A549 (cell line): Measurements from ENCODE around the gene COMMD7.

Experiments used
- CEBPB ChIP-seq, 2 experiments: fragments of >200 bp in 1 of 2; sonication (Bioruptor Twin) in 1 of 2; formaldehyde crosslinking in 1 of 2; IDR thresholded peaks; 2 replicates each; pipeline ENCODE4 v1.6.1; 2012 to 2016
- CTCF ChIP-seq: fragments of >200 bp; sonication (Bioruptor Twin); formaldehyde crosslinking; IDR thresholded peaks from 3 replicates; pipeline ENCODE4 v1.5.1; 2016
- E2F6 ChIP-seq: IDR thresholded peaks from 2 replicates; pipeline ENCODE4 v1.6.1; 2012; ENCODE audit warnings: low read depth, borderline replicate concordance
- GATA3 ChIP-seq: IDR thresholded peaks from 2 replicates; pipeline ENCODE4 v1.6.1; 2012; ENCODE audit warnings: borderline replicate concordance
- JUN ChIP-seq, 2 experiments: fragments of >200 bp; sonication (Bioruptor Twin); formaldehyde crosslinking; IDR thresholded peaks; 2 replicates in 1 of 2; 3 replicates in 1 of 2; pipeline ENCODE4 v1.6.1; 2016 to 2017
- POLR2A ChIP-seq: IDR thresholded peaks from 2 replicates; pipeline ENCODE4 v1.6.1; 2012; ENCODE audit warnings: mild to moderate bottlenecking, low read length
- RFX5 ChIP-seq: fragments of 450-650 bp; IDR thresholded peaks from 2 replicates; pipeline ENCODE4 v1.7.1; 2014; ENCODE audit warnings: antibody characterized with exemption, mild to moderate bottlenecking, moderate library complexity
- RNF2 ChIP-seq: fragments of 200-600 bp; sonication (generic); IDR thresholded peaks from 2 replicates; pipeline ENCODE4 v1.6.1; 2016; ENCODE audit warnings: low read depth, mild to moderate bottlenecking, antibody characterized with exemption, moderate library complexity, borderline replicate concordance
- SMC3 ChIP-seq: fragments of >200 bp; sonication (Bioruptor Twin); formaldehyde crosslinking; IDR thresholded peaks from 3 replicates; pipeline ENCODE4 v1.6.1; 2018; ENCODE audit warnings: inconsistent platforms
- TP53 ChIP-seq: fragments of 250-450 bp; sonication (Bioruptor Pico); IDR thresholded peaks from 2 replicates; pipeline ENCODE4 v1.5.0; 2021; ENCODE audit warnings: mild to moderate bottlenecking, moderate library complexity
- TF ChIP-seq, protein P1 (sequence below): fragments of 150-350 bp; IDR thresholded peaks from 2 replicates; pipeline ENCODE4 v1.6.1; 2014; ENCODE audit warnings: low read depth, mild to moderate bottlenecking, low read length
- TF ChIP-seq, protein P2 (sequence below): IDR thresholded peaks from 2 replicates; pipeline ENCODE4 v1.6.1; 2012
- TF ChIP-seq, protein P3 (sequence below): IDR thresholded peaks from 2 replicates; pipeline ENCODE4 v1.6.1; 2012

DNA sequence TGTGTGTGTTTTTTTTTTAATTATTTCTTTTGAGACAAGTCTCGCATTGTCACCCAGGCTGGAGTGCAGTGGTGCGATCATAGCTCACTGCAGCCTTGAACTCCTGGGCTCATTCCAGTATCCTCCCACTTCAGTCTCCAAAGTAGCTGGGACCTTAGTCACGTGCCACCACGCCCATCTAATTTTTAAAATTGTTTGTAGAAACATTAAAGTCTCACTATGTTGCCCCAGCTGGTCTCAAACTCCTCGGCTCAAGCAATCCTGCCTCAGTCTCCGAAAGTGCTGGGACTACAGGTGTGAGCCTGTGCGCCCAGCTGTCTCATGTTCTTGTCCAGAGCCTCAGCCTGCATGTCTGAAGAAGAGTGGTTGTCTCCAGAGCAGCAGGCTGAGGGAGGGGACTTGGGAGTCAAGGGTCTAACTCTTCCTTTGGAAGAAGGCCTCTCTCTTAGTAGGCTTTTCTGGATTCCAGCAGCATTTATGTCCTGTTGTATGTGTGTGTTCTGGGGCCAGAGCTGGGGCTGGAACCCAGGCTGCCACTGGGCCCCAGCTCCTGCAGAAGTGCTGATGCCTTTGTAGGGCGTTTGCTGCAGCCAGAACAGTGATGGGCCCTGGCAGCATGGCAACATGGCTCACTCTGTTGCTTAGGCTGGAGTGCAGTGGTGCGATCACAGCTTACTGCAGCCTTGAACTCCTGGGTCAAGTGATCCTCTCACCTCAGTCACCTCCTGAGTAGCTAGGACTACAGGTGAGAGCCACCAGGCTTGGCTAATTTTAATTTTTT is 24.3 kb upstream of the COMMD7 start:
- no peak for TF ChIP-seq CTCF
- TF ChIP-seq JUN (IDR thresholded peaks at IDR 0.05), result no peak
- TF ChIP-seq GATA3, result no peak
- TF ChIP-seq POLR2A, result no peak
- TF ChIP-seq, protein P1, sequence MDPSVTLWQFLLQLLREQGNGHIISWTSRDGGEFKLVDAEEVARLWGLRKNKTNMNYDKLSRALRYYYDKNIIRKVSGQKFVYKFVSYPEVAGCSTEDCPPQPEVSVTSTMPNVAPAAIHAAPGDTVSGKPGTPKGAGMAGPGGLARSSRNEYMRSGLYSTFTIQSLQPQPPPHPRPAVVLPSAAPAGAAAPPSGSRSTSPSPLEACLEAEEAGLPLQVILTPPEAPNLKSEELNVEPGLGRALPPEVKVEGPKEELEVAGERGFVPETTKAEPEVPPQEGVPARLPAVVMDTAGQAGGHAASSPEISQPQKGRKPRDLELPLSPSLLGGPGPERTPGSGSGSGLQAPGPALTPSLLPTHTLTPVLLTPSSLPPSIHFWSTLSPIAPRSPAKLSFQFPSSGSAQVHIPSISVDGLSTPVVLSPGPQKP, result no peak
- TF ChIP-seq SMC3, result no peak
- no peak for TF ChIP-seq TP53 (CRISPR knock-in tag)
- no peak for TF ChIP-seq CEBPB (IDR thresholded peaks at IDR 0.05)
- TF ChIP-seq, protein P2, sequence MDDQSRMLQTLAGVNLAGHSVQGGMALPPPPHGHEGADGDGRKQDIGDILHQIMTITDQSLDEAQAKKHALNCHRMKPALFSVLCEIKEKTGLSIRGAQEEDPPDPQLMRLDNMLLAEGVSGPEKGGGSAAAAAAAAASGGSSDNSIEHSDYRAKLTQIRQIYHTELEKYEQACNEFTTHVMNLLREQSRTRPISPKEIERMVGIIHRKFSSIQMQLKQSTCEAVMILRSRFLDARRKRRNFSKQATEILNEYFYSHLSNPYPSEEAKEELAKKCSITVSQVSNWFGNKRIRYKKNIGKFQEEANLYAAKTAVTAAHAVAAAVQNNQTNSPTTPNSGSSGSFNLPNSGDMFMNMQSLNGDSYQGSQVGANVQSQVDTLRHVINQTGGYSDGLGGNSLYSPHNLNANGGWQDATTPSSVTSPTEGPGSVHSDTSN, result no peak
- no peak for TF ChIP-seq RNF2
- TF ChIP-seq E2F6, result no peak
- TF ChIP-seq RFX5, result no peak
- TF ChIP-seq, protein P3, sequence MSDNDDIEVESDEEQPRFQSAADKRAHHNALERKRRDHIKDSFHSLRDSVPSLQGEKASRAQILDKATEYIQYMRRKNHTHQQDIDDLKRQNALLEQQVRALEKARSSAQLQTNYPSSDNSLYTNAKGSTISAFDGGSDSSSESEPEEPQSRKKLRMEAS, result no peak
